AG10803 (cell line): Measurements from ENCODE around the gene STMND1.
A peak's percentile ranks its signal among the peaks of the same experiment; 100 is the strongest.

Experiments
- DNase-seq: peaks from one replicate; pipeline ENCODE4 v3.0.0; 2010; ENCODE audit warnings: low read depth
- H3K4me3 ChIP-seq: 2 replicates; pipeline ENCODE4 v1.5.1; 2011; ENCODE audit warnings: mild to moderate bottlenecking, low read length, control low read depth
- CTCF ChIP-seq: conservative IDR thresholded peaks from 2 replicates; pipeline ENCODE4 v1.5.1; 2011; ENCODE audit warnings: mild to moderate bottlenecking, low read length, control low read depth, inconsistent platforms

STMND1 gene

GRCh38 chr6:17086469-17086868 is 15.4 kb upstream of the STMND1 start:
- peak; percentile 78 for DNase-seq
- H3K4me3 ChIP-seq, result no peak overlapping the region
- TF ChIP-seq CTCF, result peak; percentile 77

- H3K4me3 ChIP-seq, result no peak overlapping the region
- no peak for TF ChIP-seq CTCF
- no peak for DNase-seq
These were observed 13.7 kb upstream of the STMND1 start for GRCh38 chr6:17088091-17088611.

DNA sequence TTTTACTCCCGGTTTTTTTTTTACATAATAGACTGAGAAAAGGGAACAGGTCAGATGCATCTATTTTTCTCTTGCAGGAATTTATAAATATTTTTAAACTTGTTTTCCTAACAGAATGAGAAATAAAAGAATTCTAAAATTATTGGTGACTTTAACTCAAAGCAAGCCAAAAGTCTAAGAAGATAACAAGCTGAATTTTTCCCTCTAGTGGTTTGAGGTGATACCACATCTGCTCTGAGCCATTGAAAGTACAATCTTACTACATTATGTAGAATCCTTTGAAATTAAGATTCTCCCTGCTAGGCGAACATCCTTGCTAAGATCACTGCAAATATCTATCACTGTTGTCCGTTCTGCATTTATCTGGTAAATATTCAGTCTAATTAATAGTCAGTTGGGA is 10.7 kb upstream of the STMND1 start:
- H3K4me3 ChIP-seq, result no peak overlapping the region
- TF ChIP-seq CTCF, result peak; percentile 72
- DNase-seq, result no peak

- no peak overlapping the region for H3K4me3 ChIP-seq
- peak; percentile 35 for TF ChIP-seq CTCF
- no peak for DNase-seq
These were observed 8.2 kb upstream of the STMND1 start for GRCh38 chr6:17093686-17094085.

DNA sequence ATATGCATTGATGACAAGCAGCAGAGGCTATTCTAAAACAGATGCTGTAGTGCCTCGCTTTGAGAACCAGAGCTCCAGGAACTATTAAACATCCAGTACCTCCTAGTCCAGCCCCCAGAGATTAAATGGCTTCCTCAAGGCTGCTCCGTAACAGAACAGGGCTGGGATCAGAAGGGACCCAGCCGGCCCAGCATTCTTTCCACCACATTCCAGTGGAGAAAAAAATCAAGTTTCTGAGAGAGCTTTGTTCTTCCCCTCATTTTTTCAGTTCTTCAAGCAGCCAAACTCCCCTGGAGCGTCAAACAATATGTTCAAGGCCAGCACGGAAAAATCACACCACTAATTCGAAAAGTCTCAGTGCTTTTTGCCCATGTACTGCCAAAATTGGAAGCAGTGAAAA is 5.8 kb upstream of the STMND1 start:
- DNase-seq, result peak; percentile 42
- no peak overlapping the region for H3K4me3 ChIP-seq
- no peak for TF ChIP-seq CTCF

DNA sequence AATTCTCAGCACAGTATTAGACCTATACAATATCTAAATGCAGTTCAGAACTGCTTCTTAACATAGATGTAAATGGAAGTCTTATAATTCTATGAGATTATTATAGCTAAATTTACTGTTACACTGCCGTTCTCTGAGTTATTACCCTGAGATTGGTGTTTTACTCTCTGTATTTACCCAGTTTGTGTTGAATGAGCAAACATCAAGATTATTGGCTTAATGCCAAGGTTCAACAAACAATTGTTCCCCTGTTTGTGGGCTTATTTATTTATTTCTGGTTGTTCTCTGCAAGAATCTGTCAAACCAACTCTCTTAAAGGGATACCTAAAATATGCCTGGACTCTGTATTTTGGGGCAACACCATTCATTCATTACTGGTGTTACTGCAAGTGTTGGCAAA is 5.2 kb upstream of the STMND1 start:
- H3K4me3 ChIP-seq, result no peak overlapping the region
- TF ChIP-seq CTCF, result no peak
- DNase-seq, result no peak

DNA sequence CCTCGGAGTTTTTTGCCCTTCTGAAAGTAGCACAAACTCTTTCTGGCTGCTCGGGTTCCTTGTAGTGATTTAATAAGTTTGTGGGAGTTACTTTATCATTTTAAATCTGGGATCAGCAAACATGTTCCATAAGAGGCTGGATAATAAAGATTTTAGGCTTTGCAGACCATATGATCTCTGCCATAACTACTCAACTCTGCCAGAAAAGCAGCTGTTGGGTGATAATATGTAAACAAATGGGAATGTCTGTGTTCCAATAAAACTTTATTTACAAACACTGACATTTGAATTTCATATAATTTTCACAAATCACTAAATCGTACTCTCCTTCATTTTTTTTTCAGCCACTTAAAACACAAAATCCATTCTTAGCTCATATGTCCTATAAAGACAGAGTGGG is 3.9 kb upstream of the STMND1 start:
- DNase-seq, result no peak
- no peak for TF ChIP-seq CTCF
- no peak overlapping the region for H3K4me3 ChIP-seq
